HEK293 (cell line): ENCODE results near the gene FAM234A.
"Not testable (repeated sequence)": the region's sequence is repeated elsewhere in the genome, so short reads cannot be mapped to it uniquely, and the experiment has no call there.

Experiments used
- CTCF ChIA-PET: fragments of 350-600 bp; formaldehyde crosslinking; extraction: SDS; loops from one replicate; lab custom pipeline; 2021; ENCODE audit warnings: antibody characterized with exemption; lab: Yijun Ruan, JAX
- POLR2A ChIA-PET: fragments of 300-600 bp; formaldehyde crosslinking; extraction: SDS; loops from one replicate; lab custom pipeline; 2020; ENCODE audit warnings: antibody characterized with exemption, inconsistent platforms; lab: Yijun Ruan, JAX
- H3K27ac ChIP-seq: fragments of 200-500 bp; sonication (Bioruptor generic); 2 replicates; pipeline ENCODE4 v1.5.1; 2014; ENCODE audit warnings: low read depth, low read length, control low read depth, inconsistent platforms; ENCODE audit errors: extremely low read depth
- H3K36me3 ChIP-seq, 2 experiments: fragments of 200-500 bp in 1 of 2; sonication (Bioruptor generic) in 1 of 2; 1 replicate in 1 of 2; 2 replicates in 1 of 2; pipeline ENCODE4 v1.5.1; 2014 to 2017; ENCODE audit warnings: inconsistent platforms in 2 of 2, low read length in 2 of 2; ENCODE audit not compliant: control insufficient read depth in 2 of 2, insufficient read depth in 1 of 2
- H3K4me1 ChIP-seq: fragments of 200-500 bp; sonication (Bioruptor generic); 2 replicates; pipeline ENCODE4 v1.5.1; 2014; ENCODE audit warnings: mild to moderate bottlenecking, low read length, inconsistent platforms; ENCODE audit not compliant: control insufficient read depth, insufficient read depth
- H3K4me3 ChIP-seq: 2 replicates; pipeline ENCODE4 v1.5.1; 2011; ENCODE audit warnings: low read depth, mild to moderate bottlenecking, control low read depth, low read length, moderate library complexity
- H3K9me3 ChIP-seq: fragments of 200-500 bp; sonication (Bioruptor generic); 2 replicates; pipeline ENCODE4 v1.5.1; 2014; ENCODE audit warnings: low read depth, low read length, inconsistent platforms; ENCODE audit not compliant: control insufficient read depth, insufficient read depth
- AEBP2 ChIP-seq: fragments of 450-650 bp; formaldehyde crosslinking; IDR thresholded peaks from 2 replicates; pipeline ENCODE4 v1.5.1; 2016; ENCODE audit warnings: missing biosample characterization, missing genetic modification characterization, borderline replicate concordance
- SETDB1 ChIP-seq: IDR thresholded peaks from one replicate; pipeline ENCODE4 v1.6.1; 2017; ENCODE audit warnings: mild to moderate bottlenecking, low read length, moderate library complexity, mixed read lengths; ENCODE audit not compliant: insufficient read length
- SP2 ChIP-seq: fragments of 450-650 bp; formaldehyde crosslinking; IDR thresholded peaks from 2 replicates; pipeline ENCODE4 v1.5.1; 2016; ENCODE audit warnings: missing biosample characterization, missing genetic modification characterization
- ZBTB8A ChIP-seq: fragments of 450-650 bp; formaldehyde crosslinking; IDR thresholded peaks from 2 replicates; pipeline ENCODE4 v1.5.1; 2016; ENCODE audit warnings: missing biosample characterization, missing genetic modification characterization
- ZFP3 ChIP-seq: fragments of 450-650 bp; formaldehyde crosslinking; IDR thresholded peaks from 2 replicates; pipeline ENCODE4 v1.5.1; 2016; ENCODE audit warnings: low read depth, missing biosample characterization, missing genetic modification characterization
- ZNF132 ChIP-seq: fragments of 450-650 bp; formaldehyde crosslinking; IDR thresholded peaks from 2 replicates; pipeline ENCODE4 v1.5.1; 2017; ENCODE audit warnings: missing biosample characterization, missing genetic modification characterization, borderline replicate concordance
- ZNF140 ChIP-seq: fragments of 450-650 bp; formaldehyde crosslinking; IDR thresholded peaks from 2 replicates; pipeline ENCODE4 v1.5.1; 2016; ENCODE audit warnings: missing biosample characterization, missing genetic modification characterization
- ZNF157 ChIP-seq: fragments of 450-650 bp; formaldehyde crosslinking; IDR thresholded peaks from 2 replicates; pipeline ENCODE4 v1.5.1; 2016; ENCODE audit warnings: missing biosample characterization, missing genetic modification characterization
- ZNF221 ChIP-seq: fragments of 450-650 bp; formaldehyde crosslinking; IDR thresholded peaks from 2 replicates; pipeline ENCODE4 v1.5.1; 2017; ENCODE audit warnings: missing biosample characterization, missing genetic modification characterization, borderline replicate concordance
- ZNF292 ChIP-seq: fragments of 450-650 bp; formaldehyde crosslinking; IDR thresholded peaks from 2 replicates; pipeline ENCODE4 v1.5.1; 2016; ENCODE audit warnings: low read depth, missing biosample characterization, missing genetic modification characterization, borderline replicate concordance
- ZNF302 ChIP-seq: fragments of 450-650 bp; formaldehyde crosslinking; IDR thresholded peaks from 2 replicates; pipeline ENCODE4 v1.5.1; 2016; ENCODE audit warnings: missing biosample characterization, missing genetic modification characterization, low read depth
- ZNF362 ChIP-seq: fragments of 450-650 bp; formaldehyde crosslinking; IDR thresholded peaks from 2 replicates; pipeline ENCODE4 v1.5.1; 2016; ENCODE audit warnings: missing biosample characterization, missing genetic modification characterization
- ZNF404 ChIP-seq: fragments of 450-650 bp; formaldehyde crosslinking; IDR thresholded peaks from 2 replicates; pipeline ENCODE4 v1.5.1; 2017; ENCODE audit warnings: missing biosample characterization, missing genetic modification characterization
- ZNF48 ChIP-seq: fragments of 450-650 bp; formaldehyde crosslinking; IDR thresholded peaks from 2 replicates; pipeline ENCODE4 v1.5.1; 2016; ENCODE audit warnings: missing biosample characterization, missing genetic modification characterization
- ZNF549 ChIP-seq: fragments of 450-650 bp; IDR thresholded peaks from 2 replicates; pipeline ENCODE4 v1.5.1; 2018; ENCODE audit warnings: missing biosample characterization, missing genetic modification characterization, mild to moderate bottlenecking, inconsistent platforms, moderate library complexity
- ZNF629 ChIP-seq: fragments of 450-650 bp; formaldehyde crosslinking; IDR thresholded peaks from 2 replicates; pipeline ENCODE4 v1.5.1; 2017; ENCODE audit warnings: missing biosample characterization, missing genetic modification characterization
- ZNF645 ChIP-seq: fragments of 450-650 bp; formaldehyde crosslinking; IDR thresholded peaks from 2 replicates; pipeline ENCODE4; 2016; ENCODE audit warnings: missing biosample characterization, missing genetic modification characterization
- ZNF792 ChIP-seq: fragments of 450-650 bp; formaldehyde crosslinking; IDR thresholded peaks from 2 replicates; pipeline ENCODE4 v1.5.1; 2016; ENCODE audit warnings: missing biosample characterization, missing genetic modification characterization
- ZNF843 ChIP-seq: fragments of 450-650 bp; formaldehyde crosslinking; IDR thresholded peaks from 2 replicates; pipeline ENCODE4 v1.5.1; 2016; ENCODE audit warnings: missing biosample characterization, missing genetic modification characterization
- ZXDB ChIP-seq: fragments of 450-650 bp; formaldehyde crosslinking; IDR thresholded peaks from 2 replicates; pipeline ENCODE4 v1.5.1; 2016; ENCODE audit warnings: missing biosample characterization, missing genetic modification characterization
- TF ChIP-seq, protein P1 (sequence below): fragments of 450-650 bp; formaldehyde crosslinking; IDR thresholded peaks from 2 replicates; pipeline ENCODE4 v1.5.1; 2016; ENCODE audit warnings: missing biosample characterization, missing genetic modification characterization
- TF ChIP-seq, protein P2 (sequence below): fragments of 450-650 bp; formaldehyde crosslinking; IDR thresholded peaks from 2 replicates; pipeline ENCODE4 v1.5.0; 2017; ENCODE audit warnings: missing biosample characterization, missing genetic modification characterization, borderline replicate concordance
- TF ChIP-seq, protein P3 (sequence below): fragments of 450-650 bp; formaldehyde crosslinking; IDR thresholded peaks from 2 replicates; pipeline ENCODE4 v1.5.1; 2017; ENCODE audit warnings: missing biosample characterization, missing genetic modification characterization

Gene FAM234A

GRCh38 chr16:255183-255582, 20.6 kb downstream of the FAM234A start:
- H3K27ac ChIP-seq, result no peak overlapping the region
- H3K4me1 ChIP-seq, result no peaks in the 10 kb centered on the region
- H3K9me3 ChIP-seq, result no peaks in the 10 kb centered on the region
- CTCF ChIA-PET, result interaction anchor here (1.1 kb wide), 1 partner anchor 107 kb away, joined by 3 read pairs; no protein-coding TSS in a partner anchor
- TF ChIP-seq, protein P1, sequence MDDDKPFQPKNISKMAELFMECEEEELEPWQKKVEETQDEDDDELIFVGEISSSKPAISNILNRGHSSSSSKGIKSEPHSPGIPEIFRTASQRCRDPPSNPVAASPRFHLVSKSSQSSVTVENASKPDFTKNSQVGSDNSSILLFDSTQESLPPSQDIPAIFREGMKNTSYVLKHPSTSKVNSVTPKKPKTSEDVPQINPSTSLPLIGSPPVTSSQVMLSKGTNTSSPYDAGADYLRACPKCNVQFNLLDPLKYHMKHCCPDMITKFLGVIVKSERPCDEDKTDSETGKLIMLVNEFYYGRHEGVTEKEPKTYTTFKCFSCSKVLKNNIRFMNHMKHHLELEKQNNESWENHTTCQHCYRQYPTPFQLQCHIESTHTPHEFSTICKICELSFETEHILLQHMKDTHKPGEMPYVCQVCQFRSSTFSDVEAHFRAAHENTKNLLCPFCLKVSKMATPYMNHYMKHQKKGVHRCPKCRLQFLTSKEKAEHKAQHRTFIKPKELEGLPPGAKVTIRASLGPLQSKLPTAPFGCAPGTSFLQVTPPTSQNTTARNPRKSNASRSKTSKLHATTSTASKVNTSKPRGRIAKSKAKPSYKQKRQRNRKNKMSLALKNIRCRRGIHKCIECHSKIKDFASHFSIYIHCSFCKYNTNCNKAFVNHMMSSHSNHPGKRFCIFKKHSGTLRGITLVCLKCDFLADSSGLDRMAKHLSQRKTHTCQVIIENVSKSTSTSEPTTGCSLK (tag by site-specific recombination), result no peak
- TF ChIP-seq ZNF132 (tag by site-specific recombination), result no peak
- TF ChIP-seq ZNF302 (tag by site-specific recombination), result no peak
- TF ChIP-seq ZNF48 (tag by site-specific recombination), result no peak
- TF ChIP-seq SETDB1, result no peak
- TF ChIP-seq ZNF140, result no peak
- TF ChIP-seq ZNF549, result no peak
- TF ChIP-seq SP2 (tag by site-specific recombination), result no peak
- TF ChIP-seq ZXDB (tag by site-specific recombination), result no peak
- TF ChIP-seq ZNF221, result no peak
- no peak for TF ChIP-seq ZNF792 (tag by site-specific recombination)
- no peak for TF ChIP-seq ZFP3 (tag by site-specific recombination)
- no peak for TF ChIP-seq AEBP2 (tag by site-specific recombination)
- TF ChIP-seq ZNF157 (tag by site-specific recombination), result no peak
- TF ChIP-seq ZNF404 (tag by site-specific recombination), result no peak
- TF ChIP-seq ZBTB8A (tag by site-specific recombination), result no peak
- no peak overlapping the region for H3K4me3 ChIP-seq
- peaks cover 5 to 40% of the 10 kb centered on the region in 2 experiments; a peak in 2 of 3 replicates for H3K36me3 ChIP-seq
- POLR2A ChIA-PET, result interaction anchor here (0.6 kb wide), 1 partner anchor 23 kb away, joined by 3 read pairs; no protein-coding TSS in a partner anchor

GRCh38 chr16:258091-258490, 23.5 kb downstream of the FAM234A start:
- CTCF ChIA-PET, H3K4me3 ChIP-seq, POLR2A ChIA-PET, H3K4me1 ChIP-seq, H3K27ac ChIP-seq, H3K9me3 ChIP-seq: not testable (repeated sequence)
- H3K36me3 ChIP-seq, result peaks cover 5 to 62% of the 10 kb centered on the region in 2 experiments; a peak in 2 of 3 replicates

DNA sequence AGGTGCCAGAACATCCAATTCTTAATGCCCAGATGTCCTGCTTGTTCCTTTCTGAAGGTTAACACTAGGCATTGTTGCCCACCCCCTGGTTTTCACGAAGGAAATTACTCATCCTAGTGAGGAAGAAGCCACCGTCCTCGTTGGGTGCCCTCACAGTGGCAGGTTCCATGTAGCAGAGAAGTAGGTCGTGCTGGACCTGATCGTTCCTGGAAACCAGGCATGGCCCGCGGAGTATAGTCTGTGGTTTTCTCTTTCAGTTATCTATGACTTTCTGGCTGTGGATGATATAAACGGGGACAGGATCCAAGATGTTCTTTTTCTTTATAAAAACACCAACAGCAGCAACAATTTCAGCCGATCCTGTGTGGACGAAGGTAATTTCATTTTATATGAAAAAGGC, 24.6 kb downstream of the FAM234A start:
- Histone ChIP-seq H3K9me3 (no peaks in the 10 kb centered on the region), H3K4me1 (no peaks in the 10 kb centered on the region), H3K4me3 (no peak overlapping the region), H3K27ac (no peak overlapping the region), H3K36me3 (peaks cover 5 to 66% of the 10 kb centered on the region in 2 experiments; a peak in 2 of 3 replicates)
- ChIA-PET CTCF (no interaction called here), POLR2A (no interaction called here)
- TF ChIP-seq ZNF629 (tag by site-specific recombination), result no peak
- no peak for TF ChIP-seq ZNF843 (tag by site-specific recombination)
- TF ChIP-seq, protein P2, sequence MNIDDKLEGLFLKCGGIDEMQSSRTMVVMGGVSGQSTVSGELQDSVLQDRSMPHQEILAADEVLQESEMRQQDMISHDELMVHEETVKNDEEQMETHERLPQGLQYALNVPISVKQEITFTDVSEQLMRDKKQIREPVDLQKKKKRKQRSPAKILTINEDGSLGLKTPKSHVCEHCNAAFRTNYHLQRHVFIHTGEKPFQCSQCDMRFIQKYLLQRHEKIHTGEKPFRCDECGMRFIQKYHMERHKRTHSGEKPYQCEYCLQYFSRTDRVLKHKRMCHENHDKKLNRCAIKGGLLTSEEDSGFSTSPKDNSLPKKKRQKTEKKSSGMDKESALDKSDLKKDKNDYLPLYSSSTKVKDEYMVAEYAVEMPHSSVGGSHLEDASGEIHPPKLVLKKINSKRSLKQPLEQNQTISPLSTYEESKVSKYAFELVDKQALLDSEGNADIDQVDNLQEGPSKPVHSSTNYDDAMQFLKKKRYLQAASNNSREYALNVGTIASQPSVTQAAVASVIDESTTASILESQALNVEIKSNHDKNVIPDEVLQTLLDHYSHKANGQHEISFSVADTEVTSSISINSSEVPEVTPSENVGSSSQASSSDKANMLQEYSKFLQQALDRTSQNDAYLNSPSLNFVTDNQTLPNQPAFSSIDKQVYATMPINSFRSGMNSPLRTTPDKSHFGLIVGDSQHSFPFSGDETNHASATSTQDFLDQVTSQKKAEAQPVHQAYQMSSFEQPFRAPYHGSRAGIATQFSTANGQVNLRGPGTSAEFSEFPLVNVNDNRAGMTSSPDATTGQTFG, result no peak
- TF ChIP-seq ZNF362, result no peak
- TF ChIP-seq ZNF645 (tag by site-specific recombination), result no peak
- TF ChIP-seq, protein P3, sequence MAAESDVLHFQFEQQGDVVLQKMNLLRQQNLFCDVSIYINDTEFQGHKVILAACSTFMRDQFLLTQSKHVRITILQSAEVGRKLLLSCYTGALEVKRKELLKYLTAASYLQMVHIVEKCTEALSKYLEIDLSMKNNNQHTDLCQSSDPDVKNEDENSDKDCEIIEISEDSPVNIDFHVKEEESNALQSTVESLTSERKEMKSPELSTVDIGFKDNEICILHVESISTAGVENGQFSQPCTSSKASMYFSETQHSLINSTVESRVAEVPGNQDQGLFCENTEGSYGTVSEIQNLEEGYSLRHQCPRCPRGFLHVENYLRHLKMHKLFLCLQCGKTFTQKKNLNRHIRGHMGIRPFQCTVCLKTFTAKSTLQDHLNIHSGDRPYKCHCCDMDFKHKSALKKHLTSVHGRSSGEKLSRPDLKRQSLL (tag by site-specific recombination), result no peak
- no peak for TF ChIP-seq ZNF292 (tag by site-specific recombination)
- TF ChIP-seq ZNF157 (tag by site-specific recombination), result no peak
